MM.1S (cell line): ENCODE data around the gene RHOBTB1.

ENCODE experiments used
- EZH2 ChIP-seq: fragments of 300-600 bp; sonication (generic); optimal IDR thresholded peaks from 2 replicates; pipeline ENCODE3; 2017; ENCODE audit warnings: low read depth, mild to moderate bottlenecking, antibody characterized with exemption, low read length, mixed read lengths
- EZH2phosphoT487 ChIP-seq: fragments of 300-600 bp; sonication (generic); IDR thresholded peaks from 2 replicates; pipeline ENCODE4 v1.6.1; 2018; ENCODE audit warnings: antibody characterized with exemption, low read length
- TF ChIP-seq, protein P1 (sequence below): fragments of 300-600 bp; sonication (generic); IDR thresholded peaks from 2 replicates; pipeline ENCODE4 v1.5.1; 2016; ENCODE audit warnings: antibody characterized with exemption, low read length, mixed read lengths

DNA sequence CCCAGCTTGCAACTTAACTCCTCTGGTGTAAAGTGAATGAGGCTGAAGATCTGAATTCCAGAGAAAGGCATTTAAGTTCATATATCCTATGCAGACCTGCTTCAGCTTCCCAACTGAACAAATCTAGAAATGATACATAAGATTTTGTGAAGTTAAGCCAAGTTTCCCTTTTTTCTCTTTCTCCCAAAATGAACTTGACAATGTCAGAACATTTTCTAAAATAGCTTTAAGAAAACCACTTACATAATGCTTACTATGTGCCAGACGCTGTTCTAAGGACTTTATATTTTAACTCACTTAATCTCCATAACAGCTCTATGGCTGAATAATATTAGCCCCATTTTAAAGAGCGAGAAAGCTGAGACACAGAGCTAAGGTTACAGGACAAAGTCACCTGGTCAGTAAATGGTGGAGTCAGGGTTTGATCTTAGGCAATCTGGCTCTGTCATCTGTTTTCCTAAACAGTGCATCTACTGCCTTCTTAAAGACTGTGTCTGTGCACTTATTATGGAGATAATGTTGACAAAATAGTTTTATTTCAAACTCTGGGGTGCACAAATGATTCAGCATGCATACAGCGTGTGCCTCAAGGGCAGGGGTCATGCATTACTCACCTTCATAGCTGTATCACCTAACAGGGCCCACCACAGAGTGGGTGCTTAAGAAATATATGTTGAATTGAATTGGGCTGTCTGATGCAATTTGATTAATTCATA lies 66.8 kb downstream of the RHOBTB1 start:
- TF ChIP-seq, protein P1, sequence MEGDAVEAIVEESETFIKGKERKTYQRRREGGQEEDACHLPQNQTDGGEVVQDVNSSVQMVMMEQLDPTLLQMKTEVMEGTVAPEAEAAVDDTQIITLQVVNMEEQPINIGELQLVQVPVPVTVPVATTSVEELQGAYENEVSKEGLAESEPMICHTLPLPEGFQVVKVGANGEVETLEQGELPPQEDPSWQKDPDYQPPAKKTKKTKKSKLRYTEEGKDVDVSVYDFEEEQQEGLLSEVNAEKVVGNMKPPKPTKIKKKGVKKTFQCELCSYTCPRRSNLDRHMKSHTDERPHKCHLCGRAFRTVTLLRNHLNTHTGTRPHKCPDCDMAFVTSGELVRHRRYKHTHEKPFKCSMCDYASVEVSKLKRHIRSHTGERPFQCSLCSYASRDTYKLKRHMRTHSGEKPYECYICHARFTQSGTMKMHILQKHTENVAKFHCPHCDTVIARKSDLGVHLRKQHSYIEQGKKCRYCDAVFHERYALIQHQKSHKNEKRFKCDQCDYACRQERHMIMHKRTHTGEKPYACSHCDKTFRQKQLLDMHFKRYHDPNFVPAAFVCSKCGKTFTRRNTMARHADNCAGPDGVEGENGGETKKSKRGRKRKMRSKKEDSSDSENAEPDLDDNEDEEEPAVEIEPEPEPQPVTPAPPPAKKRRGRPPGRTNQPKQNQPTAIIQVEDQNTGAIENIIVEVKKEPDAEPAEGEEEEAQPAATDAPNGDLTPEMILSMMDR = no peak
- TF ChIP-seq EZH2 = no peak
- TF ChIP-seq EZH2phosphoT487 = no peak
